Dermis microvascular lymphatic vessel endothelial cell (primary cell): ENCODE results near the gene CDK17. TPM values are rescaled to one million over a fixed set of nuclear protein-coding genes. Genes with fewer than 3 reads are reported as not detected.
A peak's percentile ranks its signal among the peaks of the same experiment; 100 is the strongest.
"Not testable (repeated sequence)": the region's sequence is repeated elsewhere in the genome, so short reads cannot be mapped to it uniquely, and the experiment has no call there.

Experiments
- DNase-seq, 2 donors: peaks; one replicate each; pipeline versions ENCODE4 v3.0.0 to v3.0.0-alpha.2; 2010; ENCODE audit warnings: low read depth in 2 of 2
- total RNA-seq: library from RNA; depleted of rRNA; stranded (reverse); fragments of >200 nt; gene quantifications from 2 replicates; pipeline ENCODE4 v1.2.1, GENCODE V29; 2014

CDK17 gene
- total RNA-seq, 1 donor from 2014 or later, result 99.9 TPM

- DNase-seq, result no peak
These were observed 19.5 kb upstream of the CDK17 start for GRCh38 chr12:96419576-96420276.

DNA sequence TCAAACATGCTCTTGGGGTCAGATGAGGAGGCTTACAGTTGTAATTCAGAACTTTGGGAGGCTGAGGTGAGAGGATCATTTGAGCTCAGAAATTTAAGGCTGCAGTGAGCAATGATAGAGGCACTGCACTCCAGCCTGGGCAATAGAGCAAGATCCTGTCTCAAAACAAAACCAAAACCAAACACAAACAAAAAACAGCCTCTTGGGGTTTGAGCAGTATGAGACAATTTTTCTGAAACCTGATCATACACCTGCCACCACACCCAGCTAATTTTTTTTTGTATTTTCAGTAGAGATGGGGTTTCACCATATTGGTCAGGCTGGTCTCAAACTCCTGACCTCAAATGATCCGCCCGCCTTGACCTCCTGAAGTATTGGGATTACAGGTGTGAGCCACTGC, 17.4 kb upstream of the CDK17 start:
- not testable (repeated sequence) for DNase-seq

DNA sequence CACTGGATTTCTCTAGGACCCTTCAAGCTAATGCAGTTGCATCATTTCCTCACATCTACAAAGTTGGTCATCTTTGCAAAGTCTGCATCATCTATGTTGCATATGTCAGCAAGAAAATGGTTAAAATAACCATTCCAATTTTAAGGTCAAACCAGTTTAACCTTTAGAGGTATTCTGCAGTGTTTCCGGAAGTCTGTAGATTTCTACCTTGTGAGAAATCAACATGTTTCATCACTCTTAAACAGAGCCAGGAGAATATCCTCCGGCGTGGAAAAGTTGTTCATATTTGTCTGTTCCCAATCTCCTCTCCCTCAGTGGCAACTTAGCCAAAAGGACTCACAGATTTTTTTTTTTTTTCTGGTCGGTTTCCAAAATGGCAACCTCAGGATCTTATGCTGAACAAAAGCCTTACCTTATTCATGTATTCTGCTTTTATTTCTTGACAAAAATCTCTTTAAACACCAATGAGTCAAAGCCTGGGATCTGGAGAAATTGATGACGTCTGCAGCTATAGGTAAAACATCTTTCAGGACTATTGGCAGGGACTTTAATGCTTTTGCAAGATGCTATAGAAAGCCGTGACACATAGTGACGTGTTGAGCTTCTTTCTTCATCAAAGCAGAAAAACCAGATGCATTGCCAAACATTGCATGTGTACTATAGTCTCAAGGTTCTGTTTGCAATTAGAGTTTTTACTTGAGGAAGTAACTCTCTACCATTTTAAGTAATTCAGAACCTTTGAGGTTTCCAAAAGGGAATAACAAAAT, 16.0 kb upstream of the CDK17 start:
- DNase-seq, result no peak

- no peak for DNase-seq
These were observed 14.4 kb upstream of the CDK17 start for GRCh38 chr12:96414637-96415036.

DNA sequence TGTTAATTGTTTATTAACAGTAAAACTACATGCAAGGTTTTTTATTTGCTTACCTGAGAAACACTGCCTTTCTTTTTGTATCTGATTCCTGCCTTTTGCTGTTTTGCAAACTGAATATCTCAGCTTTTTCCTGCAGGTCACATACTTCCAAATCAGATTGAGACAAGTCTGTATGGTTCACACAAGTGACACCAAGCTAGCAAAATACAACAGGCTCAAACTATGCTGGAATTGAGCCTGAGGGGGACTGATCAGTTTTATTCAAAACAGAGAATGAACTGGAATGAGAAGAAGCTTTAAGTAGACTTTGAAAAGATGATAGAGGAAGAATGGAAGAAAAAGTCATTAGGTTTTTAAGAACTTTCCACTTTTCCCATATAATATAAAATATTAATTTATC, 12.2 kb upstream of the CDK17 start:
- DNase-seq, result no peak

GRCh38 chr12:96409731-96410130, 9.5 kb upstream of the CDK17 start:
- no peak for DNase-seq

DNA sequence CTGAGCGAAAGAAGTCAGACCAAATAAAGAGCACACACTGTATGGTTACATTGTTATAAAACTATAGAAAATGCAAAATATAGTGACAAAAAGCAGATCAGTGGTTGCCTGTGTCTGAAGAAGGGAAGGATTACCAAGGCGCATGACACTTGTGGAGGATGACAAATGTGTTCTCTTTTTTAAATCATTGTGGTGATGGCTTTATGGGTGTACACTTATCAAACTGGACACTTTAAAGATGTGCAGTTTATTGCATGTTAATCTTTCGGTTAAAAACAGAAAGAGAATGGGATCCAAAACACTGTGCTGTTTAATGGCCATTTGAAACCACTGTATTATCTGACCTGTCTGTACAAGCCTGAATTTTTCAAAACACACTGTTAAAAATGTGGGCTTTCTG, 8.8 kb upstream of the CDK17 start:
- DNase-seq, result no peak

- DNase-seq, result not testable (repeated sequence)
These were observed 7.3 kb upstream of the CDK17 start for GRCh38 chr12:96407429-96408097.

GRCh38 chr12:96404696-96405095, 4.5 kb upstream of the CDK17 start:
- DNase-seq, result no peak

- DNase-seq, result no peak
These were observed 3.6 kb upstream of the CDK17 start for GRCh38 chr12:96403870-96404269.

GRCh38 chr12:96402522-96402921, 2.3 kb upstream of the CDK17 start:
- DNase-seq, result not testable (repeated sequence)

DNA sequence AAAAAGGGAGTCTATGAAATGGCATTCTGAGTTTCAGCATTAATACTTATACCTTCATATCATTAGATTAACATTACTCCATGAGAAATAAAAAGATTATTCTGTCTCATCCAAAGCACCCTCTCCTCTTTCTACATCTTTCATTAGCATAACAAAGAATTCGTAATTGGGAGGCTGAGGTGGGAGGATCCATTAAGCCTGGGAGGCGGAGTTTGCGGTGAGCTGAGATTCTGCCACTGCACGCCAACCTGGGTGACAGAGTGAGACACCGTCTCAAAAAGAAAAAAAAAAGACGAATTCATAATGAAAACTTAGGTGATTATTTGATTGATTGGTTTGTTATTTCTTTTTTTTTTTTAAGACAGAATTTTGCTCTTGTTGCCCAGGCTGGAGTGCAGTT, 1.8 kb upstream of the CDK17 start:
- no peak for DNase-seq

DNA sequence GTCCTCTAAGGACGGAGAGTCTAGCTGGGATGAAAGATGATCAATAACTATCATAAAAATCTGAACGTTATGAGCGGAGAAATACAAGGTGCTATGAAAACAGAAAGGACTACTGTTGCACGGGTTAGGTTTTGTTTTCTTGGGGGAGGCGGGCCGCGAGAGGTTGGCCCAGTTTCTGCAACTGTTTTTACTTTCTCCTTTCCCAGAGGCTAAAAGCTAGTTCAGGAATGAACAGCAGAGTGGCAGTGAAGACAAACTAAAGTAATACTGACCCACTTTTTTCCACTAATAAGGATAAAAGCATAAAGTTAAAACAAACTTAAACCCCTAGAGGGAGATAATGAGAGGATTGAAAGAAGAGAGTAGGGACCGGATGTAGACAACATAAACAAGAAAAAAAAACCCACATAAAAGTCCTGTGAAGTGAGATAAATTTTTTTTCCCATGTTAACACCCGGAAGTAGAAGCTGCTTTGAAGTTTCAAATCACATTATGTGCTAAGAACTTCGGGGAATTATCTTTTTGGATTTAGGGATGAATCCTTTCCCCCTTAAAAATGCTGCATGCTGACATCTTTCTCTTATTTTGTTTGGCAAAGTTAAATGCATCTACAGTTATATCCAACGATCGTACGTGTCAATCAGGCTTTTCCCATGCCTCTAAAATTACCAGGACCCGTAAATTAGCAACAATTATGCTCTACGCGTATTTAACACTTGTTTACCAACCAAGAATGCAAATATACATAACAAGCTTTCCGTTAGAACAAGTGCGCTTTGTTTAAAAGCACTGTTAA, 1.0 kb upstream of the CDK17 start:
- DNase-seq, result peak; percentile 75 to 82

- peak in 1 of 2 donors; percentile 57 for DNase-seq
These were observed 414 bp upstream of the CDK17 start for GRCh38 chr12:96400631-96401075.

DNA sequence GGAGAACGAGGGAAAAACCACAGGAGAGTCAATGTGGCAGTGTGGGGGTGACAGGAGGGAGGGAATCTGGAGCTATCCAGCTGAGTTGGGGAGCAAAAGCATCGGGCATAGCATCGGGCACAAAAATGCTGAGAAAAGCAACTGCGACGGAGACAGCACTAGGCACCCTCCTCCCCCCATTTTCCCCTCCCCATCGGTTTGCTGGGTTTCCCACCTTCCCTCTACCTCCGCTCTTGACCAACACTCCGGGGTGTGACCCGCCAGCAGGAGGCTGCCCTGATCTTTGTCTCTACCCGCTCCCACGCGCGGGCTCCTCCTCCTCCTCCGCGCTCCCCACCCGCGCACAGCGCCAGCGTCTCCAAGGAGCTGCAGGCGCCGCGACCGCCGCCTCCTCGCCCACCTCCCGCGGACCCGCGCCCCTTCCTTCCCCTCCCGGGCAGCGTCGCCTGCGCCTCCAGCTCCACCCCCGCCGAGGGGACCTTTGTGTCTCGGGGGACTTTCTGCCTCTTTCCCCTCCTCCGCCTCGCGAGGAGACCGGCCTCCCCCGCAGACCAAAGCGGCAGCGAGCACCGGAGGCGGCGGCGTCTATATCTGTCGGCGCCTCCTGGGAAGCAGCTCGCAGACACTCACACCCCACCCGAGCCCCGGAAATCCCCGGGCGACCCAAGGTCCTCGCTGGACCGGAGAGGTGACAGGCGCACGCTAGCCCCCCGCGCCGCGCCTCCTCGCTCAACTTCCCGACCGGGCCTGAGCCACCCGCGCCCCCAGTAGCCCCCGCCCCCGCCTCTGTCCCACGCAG, 920 bp downstream of the CDK17 start:
- peak; percentile 61 to 75 for DNase-seq

DNA sequence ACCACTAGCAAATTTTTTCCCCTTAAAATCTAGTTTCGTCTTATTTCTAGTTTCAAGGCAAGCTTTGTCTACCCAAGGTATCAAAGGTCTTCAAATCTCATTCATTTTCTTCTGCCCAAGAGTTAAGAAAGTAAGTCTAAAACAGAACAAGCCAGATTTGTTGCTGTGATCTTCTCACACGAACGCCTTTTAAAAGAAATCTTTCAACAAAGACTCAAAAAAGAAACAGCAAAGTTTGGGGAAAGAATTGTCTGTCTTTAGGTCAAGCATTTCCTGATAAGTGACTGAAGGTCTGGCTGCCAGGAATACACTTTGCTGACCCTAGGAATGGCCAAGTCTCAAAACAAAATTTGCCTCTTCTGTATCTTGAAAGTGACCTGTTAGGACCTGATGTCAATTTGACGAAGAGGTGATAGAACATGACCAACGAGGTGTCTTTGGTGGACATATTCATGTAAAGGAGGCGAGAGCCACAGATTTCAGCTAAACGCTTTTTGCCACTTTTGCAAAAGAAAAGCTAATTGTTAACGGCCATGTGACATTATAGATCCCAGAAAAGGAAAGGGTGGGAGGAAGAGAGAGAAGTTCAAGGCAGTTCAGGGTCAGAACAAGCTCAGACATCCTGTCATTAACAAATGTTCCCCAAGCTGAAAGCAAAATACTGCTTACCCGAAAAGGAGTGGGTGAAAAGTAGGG, 1.7 kb downstream of the CDK17 start:
- DNase-seq, result no peak

DNA sequence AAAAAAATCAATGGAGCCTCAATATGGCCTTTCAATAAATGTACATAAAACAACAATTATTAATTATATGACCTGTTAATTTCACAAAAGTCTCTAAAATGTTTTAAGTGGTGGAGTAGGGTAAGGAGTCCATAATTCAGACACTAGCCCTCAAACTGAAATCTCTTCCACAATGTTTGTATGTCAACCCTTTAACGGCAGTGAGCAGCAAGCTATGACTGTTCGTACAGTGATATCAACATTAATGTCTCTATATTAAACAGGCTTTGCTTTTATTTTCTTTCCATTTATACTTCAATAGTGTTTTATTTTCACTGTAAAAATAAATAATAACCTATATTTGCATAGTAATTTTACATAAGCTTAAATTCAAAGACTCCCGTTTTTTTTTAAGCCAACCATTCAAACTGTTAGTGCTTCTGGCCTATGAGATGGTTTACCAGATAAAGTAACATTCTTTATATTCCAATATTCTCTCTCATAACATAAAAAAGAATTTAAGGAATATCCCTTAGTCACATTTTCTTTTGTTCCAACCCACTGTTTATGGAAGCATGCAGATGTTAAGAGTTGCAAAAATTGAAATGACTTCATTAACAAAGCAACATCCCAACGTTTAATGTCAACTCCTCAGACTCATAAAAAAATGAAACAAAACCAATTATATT, 2.3 kb downstream of the CDK17 start:
- DNase-seq, result no peak

DNA sequence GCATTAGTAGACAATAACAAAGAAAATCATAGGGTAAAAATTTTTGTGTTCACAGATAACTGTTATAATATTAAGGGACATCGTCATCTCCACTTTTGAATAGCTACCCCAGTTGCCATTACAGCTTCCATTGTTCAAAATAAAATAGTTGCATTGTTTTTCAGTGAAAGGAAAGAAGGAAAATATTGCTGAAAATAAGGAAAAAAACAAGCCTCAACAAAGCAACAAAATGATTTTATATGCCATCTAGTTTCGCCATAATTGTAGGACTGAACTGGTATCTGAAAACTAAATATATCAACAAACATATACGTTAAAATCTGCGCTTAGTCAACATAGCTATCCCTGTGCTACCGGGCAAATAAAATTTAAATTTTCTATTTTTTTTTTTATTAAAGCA, 3.3 kb downstream of the CDK17 start:
- no peak for DNase-seq

DNA sequence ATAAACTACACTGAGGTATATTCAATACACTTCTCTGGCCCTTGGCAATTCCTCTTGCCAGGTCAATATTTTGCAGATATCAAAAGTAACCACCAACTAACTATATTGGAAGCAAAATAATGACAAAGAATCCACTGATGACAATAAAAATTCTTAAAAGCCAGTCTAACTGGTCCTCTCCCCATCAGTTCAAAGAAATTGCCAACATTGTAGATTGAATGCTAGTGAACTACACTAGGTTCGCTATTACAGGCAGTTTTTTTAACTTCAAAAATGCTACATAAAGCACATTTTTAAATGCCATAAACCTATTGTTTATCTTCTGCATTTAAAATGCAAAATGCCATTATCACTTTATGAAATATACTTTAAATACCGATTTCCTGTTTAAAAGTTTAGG, 4.0 kb downstream of the CDK17 start:
- DNase-seq, result no peak

DNA sequence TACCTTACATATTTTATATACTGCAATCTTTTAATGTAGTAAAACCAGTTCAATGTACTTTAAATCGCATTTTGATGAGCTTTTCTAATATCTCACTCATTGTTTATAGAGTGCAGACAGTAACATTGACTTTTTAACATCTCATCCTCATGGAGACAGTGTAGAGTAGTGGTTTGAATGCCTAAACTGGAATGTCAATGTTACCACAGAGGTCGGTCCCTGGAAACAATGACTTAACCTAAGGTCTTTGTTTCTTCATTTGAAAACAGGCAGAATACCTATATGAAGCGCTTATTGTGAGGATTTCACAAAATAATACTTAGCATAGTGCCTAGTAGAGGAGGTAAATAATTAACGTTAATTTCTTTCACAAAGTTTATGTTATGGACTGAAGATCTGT, 5.0 kb downstream of the CDK17 start:
- DNase-seq, result peak in 1 of 2 donors; percentile 60
